GM19324 (cell line): ENCODE measurements around the gene FREM1.

Experiments used
- ATAC-seq: cut with Tn5 transposase; IDR thresholded peaks from one replicate; pipeline ENCODE4 v1.9.1; 2021; ENCODE audit warnings: mild to moderate bottlenecking, moderate library complexity; ENCODE audit not compliant: unreplicated experiment, low FRiP score

FREM1 gene

GRCh38 chr9:14823800-14824199, 86.4 kb downstream of the FREM1 start:
- no peak for ATAC-seq

GRCh38 chr9:14822666-14823065, 87.6 kb downstream of the FREM1 start:
- ATAC-seq, result no peak

- ATAC-seq, result no peak
These were observed 91.0 kb downstream of the FREM1 start for GRCh38 chr9:14819183-14819582.

- no peak for ATAC-seq
These were observed 96.0 kb downstream of the FREM1 start for GRCh38 chr9:14814249-14814628.

DNA sequence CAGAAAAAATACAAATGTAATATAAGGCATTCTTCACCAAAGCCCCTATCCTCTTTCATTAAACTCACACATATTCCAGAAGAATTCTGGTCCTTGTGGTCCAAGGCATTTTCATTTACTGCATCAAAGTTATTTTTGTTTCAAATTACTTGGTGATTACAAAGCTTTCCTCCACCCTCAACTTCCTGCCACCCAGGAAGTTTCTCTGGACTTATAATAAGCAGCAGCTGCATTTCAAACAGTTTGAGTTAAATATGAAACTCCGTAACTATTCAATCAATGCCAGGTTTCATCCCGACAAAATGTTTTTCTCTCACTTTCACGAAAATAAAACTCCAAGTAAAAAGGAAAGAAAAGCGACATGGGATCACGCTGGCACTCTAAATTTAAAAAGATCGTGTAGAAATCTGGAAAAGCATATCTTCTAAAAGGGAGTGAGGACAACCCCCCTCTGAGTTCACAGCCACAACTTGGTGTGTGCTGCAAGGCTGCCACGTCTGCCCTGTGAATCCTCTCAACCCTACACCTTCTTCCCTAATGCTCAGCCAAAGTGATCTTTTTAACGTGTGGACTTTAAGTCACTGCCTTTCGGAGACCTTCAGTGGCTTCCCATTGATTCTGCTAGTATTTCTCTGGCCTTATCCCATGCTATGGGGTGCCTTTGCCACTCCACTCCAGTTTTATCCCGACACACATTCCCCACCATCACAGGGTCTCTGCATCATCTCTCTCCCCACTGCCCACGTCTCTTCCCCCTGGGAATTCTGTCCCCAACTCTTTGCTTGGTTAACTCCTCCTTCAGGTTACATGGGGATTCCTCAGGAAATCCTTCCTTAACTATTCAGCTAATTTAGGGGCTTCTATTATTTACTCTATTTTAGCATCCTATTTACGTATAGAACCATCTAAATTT, 96.6 kb downstream of the FREM1 start:
- no peak for ATAC-seq

GRCh38 chr9:14812806-14813205, 97.4 kb downstream of the FREM1 start:
- ATAC-seq, result no peak

- ATAC-seq, result no peak
These were observed 98.4 kb downstream of the FREM1 start for GRCh38 chr9:14811844-14812243.

GRCh38 chr9:14806941-14807520, 103.2 kb downstream of the FREM1 start:
- ATAC-seq, result no peak

- no peak for ATAC-seq
These were observed 111.2 kb downstream of the FREM1 start for GRCh38 chr9:14799030-14799429.

- ATAC-seq, result no peak
These were observed 112.8 kb downstream of the FREM1 start for GRCh38 chr9:14797435-14797834.

DNA sequence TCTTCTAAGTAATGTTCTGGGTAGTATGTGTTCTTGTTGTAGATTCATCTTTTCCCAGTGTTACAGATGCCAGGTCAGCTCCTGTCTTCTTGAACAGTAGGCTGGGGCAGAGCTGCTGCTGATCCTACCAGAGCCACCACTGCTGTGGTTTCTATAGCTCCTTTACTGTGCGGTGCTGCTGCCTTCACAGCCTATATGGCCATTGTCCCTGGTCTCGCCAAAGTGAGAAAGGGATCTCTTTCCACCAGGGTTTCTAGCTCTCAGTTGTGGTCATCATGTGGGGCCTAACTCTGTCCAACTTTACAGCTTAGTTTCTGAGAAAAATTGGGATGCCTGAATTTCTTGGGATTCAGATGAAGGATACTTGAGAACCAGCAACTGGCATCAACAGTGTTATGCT, 116.8 kb downstream of the FREM1 start:
- no peak for ATAC-seq

DNA sequence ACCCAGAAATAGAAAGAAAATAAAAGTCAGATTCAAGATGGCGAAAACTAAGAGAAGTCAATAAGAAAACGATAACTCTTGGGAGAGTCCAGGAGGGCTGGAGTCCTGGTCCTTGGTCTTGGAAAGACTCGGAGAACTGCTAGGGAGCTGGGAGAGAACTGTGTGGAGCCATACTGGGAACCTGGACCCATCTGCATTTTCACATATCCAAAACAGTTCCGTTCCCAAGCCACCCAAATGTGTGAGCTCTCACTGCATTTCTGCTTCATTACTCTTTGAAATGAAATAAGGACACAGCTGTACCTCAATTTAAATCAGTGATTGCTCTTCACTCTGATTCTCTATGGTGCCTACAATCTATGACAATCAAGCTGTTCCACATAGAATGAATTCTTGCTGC, 119.6 kb downstream of the FREM1 start:
- no peak for ATAC-seq

GRCh38 chr9:14788846-14789245, 121.4 kb downstream of the FREM1 start:
- ATAC-seq, result no peak

DNA sequence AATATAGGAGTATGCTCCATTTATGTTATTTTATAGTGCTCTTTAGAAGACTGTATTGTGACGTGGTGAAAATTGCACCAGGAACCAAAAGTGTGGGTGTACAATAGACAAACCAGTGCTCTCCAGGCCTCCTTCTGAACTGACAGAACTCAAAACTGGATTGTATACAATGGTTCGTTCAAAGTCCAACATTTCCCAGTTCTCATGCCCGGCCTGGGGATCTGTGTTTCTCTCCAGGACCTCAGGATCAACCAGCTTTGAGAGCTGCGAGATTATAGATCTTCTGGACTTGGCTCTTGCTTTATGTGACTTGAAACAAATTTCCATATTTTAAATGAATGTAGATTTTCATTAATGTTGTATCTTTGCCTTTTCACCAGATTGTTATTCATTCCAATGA, 126.9 kb downstream of the FREM1 start:
- no peak for ATAC-seq

DNA sequence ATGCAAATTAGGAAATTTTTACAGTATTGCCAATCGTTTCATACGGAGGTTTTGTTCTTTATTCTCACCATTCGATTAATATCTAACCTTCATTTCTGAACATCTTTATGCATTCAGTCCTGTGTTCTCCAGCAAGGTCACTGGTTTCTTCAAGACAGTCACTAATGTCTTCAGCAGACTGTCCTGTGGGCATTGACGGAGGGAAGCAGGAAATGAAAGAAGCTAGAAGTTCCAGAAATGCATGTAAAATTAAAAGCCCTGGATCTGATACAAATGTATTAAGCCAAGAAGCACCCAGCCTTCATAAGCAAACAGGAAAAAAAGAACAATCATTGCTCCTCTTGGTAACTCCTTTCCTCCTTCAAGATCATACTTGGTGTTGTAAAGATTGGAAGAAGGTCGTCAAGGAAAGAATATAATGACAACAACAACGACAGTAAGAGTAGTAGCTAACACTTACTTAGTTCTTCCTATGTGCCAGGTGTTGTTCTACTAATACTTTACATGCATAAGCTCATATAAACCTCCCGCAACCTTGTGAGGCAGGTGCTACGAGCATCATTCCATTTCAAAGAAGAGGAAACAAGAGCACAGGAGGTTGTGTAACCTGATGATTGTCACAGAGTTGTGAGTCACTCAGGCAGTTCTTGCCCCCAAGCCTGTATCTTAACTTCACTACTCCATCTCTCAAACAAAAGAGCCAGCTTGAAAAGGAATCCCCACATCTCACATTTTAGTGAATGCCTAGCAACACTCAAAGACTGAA, 127.8 kb downstream of the FREM1 start:
- no peak for ATAC-seq

- ATAC-seq, result no peak
These were observed 129.5 kb downstream of the FREM1 start for GRCh38 chr9:14780693-14781092.

DNA sequence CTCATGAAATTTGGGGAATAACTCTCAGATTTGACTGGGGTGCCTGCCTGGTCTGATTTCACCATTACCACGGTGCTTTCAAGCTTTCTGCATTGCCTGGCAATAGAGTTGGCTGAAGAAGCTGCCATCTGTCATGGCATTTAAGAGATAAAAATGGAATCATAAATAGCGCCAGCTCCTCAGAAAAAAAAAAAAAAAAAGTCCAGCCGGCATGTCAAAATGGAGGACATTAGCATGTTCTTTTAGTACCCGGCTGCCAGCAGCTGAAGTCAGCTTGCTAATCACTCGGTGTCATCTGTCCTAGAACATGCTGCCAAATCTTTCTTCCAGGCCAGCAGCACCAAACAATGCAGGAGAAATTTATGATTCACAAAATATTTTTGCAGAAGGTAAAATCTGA, 130.0 kb downstream of the FREM1 start:
- no peak for ATAC-seq

DNA sequence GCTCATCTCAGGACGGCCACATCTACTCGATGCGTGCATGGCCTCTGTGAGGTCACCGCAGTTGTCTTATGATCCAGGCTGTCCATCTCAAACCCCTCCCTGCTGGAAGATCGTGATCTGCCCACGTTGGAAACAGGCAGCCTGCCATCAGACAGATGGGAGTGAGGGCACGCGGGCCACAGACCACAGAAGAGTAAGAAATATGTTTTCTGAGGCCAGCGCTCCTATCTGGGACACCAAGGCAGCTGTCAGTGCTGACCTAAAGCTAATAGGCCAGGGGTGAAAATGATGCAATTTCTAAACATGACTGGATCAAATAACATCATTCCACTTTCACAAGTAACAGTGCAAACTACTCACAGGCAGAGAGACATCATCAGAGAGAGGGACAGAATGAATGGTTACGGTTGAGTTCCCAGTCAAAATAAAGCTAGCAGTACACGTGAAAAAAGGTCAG, 130.6 kb downstream of the FREM1 start:
- no peak for ATAC-seq

DNA sequence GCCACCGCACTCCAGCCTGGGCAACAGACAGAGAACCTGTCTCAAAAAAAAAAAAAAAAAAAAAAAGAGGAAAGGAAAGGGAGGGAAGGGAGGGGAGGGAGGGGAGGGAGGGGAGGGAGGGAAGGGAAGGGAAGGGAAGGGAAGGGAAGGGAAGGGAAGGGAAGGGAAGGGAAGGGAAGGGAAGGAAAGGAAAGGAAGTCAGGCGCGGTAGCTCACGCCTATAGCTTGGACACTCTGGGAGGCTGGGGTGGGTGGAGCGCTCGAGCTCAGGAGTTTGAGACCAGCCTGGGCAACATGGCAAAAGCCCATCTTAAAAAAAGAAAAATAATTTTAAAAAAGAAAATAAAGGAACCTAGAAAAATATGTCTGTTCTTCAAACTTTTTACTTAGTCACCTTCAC, 131.7 kb downstream of the FREM1 start:
- ATAC-seq, result no peak

- ATAC-seq, result no peak
These were observed 134.3 kb downstream of the FREM1 start for GRCh38 chr9:14775917-14776316.

- no peak for ATAC-seq
These were observed 139.6 kb downstream of the FREM1 start for GRCh38 chr9:14770592-14770991.
